Measurements from ENCODE around the gene LAMC2.

Gene LAMC2

GRCh38 chr1:183166454-183166853, 19.6 kb upstream of the LAMC2 start:
- H3K27me3 ChIP-seq (ENCODE audit: insufficient read depth, low read length) = no peaks in the 10 kb centered on the region
- H2AFZ ChIP-seq (ENCODE audit: low read length, unreplicated experiment) = no peak overlapping the region
- H3K27ac ChIP-seq (ENCODE audit: low read depth, low read length) = no peak overlapping the region
- H3K4me3 ChIP-seq (ENCODE audit: low read depth, low read length) = no peak overlapping the region
- H3K4me1 ChIP-seq (ENCODE audit: control insufficient read depth, insufficient read depth, low read length, unreplicated experiment) = peaks cover 42% of the 10 kb centered on the region
- no peaks in the 10 kb centered on the region for H3K36me3 ChIP-seq (ENCODE audit: insufficient read depth, low read length)
- no peaks in the 10 kb centered on the region for H3K79me2 ChIP-seq (ENCODE audit: control insufficient read depth, insufficient read depth, low read length, unreplicated experiment)

GRCh38 chr1:183167676-183168075, 18.4 kb upstream of the LAMC2 start:
- Histone ChIP-seq H2AFZ (ENCODE audit: low read length, unreplicated experiment) (no peak overlapping the region), H3K4me3 (ENCODE audit: low read depth, low read length) (no peak overlapping the region), H3K27ac (ENCODE audit: low read depth, low read length) (no peak overlapping the region), H3K79me2 (ENCODE audit: control insufficient read depth, insufficient read depth, low read length, unreplicated experiment) (no peaks in the 10 kb centered on the region), H3K4me1 (ENCODE audit: control insufficient read depth, insufficient read depth, low read length, unreplicated experiment) (peaks cover 30% of the 10 kb centered on the region), H3K27me3 (ENCODE audit: insufficient read depth, low read length) (no peaks in the 10 kb centered on the region), H3K36me3 (ENCODE audit: insufficient read depth, low read length) (no peaks in the 10 kb centered on the region)

- Histone ChIP-seq H3K27me3 (ENCODE audit: insufficient read depth, low read length) (no peaks in the 10 kb centered on the region), H3K4me3 (ENCODE audit: low read depth, low read length) (no peak overlapping the region), H3K27ac (ENCODE audit: low read depth, low read length) (no peak overlapping the region), H2AFZ (ENCODE audit: low read length, unreplicated experiment) (no peak overlapping the region), H3K36me3 (ENCODE audit: insufficient read depth, low read length) (no peaks in the 10 kb centered on the region), H3K4me1 (ENCODE audit: control insufficient read depth, insufficient read depth, low read length, unreplicated experiment) (peaks cover 24% of the 10 kb centered on the region), H3K79me2 (ENCODE audit: control insufficient read depth, insufficient read depth, low read length, unreplicated experiment) (no peaks in the 10 kb centered on the region)
Observed at GRCh38 chr1:183168308-183168707, 17.8 kb upstream of the LAMC2 start.

- Histone ChIP-seq H3K4me3 (ENCODE audit: low read depth, low read length) (no peak overlapping the region), H3K27ac (ENCODE audit: low read depth, low read length) (no peak overlapping the region), H3K27me3 (ENCODE audit: insufficient read depth, low read length) (no peaks in the 10 kb centered on the region), H3K36me3 (ENCODE audit: insufficient read depth, low read length) (no peaks in the 10 kb centered on the region), H2AFZ (ENCODE audit: low read length, unreplicated experiment) (peak overlapping the region; percentile 25), H3K4me1 (ENCODE audit: control insufficient read depth, insufficient read depth, low read length, unreplicated experiment) (peaks cover 6% of the 10 kb centered on the region), H3K79me2 (ENCODE audit: control insufficient read depth, insufficient read depth, low read length, unreplicated experiment) (no peaks in the 10 kb centered on the region)
Observed at GRCh38 chr1:183173828-183174227, 12.2 kb upstream of the LAMC2 start.

GRCh38 chr1:183175631-183176030, 10.4 kb upstream of the LAMC2 start:
- no peaks in the 10 kb centered on the region for H3K27me3 ChIP-seq (ENCODE audit: insufficient read depth, low read length)
- H3K4me1 ChIP-seq (ENCODE audit: control insufficient read depth, insufficient read depth, low read length, unreplicated experiment) = peaks cover 20% of the 10 kb centered on the region
- no peak overlapping the region for H3K4me3 ChIP-seq (ENCODE audit: low read depth, low read length)
- H2AFZ ChIP-seq (ENCODE audit: low read length, unreplicated experiment) = no peak overlapping the region
- H3K79me2 ChIP-seq (ENCODE audit: control insufficient read depth, insufficient read depth, low read length, unreplicated experiment) = no peaks in the 10 kb centered on the region
- no peaks in the 10 kb centered on the region for H3K36me3 ChIP-seq (ENCODE audit: insufficient read depth, low read length)
- no peak overlapping the region for H3K27ac ChIP-seq (ENCODE audit: low read depth, low read length)

- Histone ChIP-seq H3K36me3 (ENCODE audit: insufficient read depth, low read length) (no peaks in the 10 kb centered on the region), H3K4me1 (ENCODE audit: control insufficient read depth, insufficient read depth, low read length, unreplicated experiment) (peaks cover 26% of the 10 kb centered on the region), H3K27me3 (ENCODE audit: insufficient read depth, low read length) (no peaks in the 10 kb centered on the region), H2AFZ (ENCODE audit: low read length, unreplicated experiment) (no peak overlapping the region), H3K4me3 (ENCODE audit: low read depth, low read length) (no peak overlapping the region), H3K27ac (ENCODE audit: low read depth, low read length) (no peak overlapping the region), H3K79me2 (ENCODE audit: control insufficient read depth, insufficient read depth, low read length, unreplicated experiment) (no peaks in the 10 kb centered on the region)
Observed at GRCh38 chr1:183178545-183178944, 7.5 kb upstream of the LAMC2 start.

- H2AFZ ChIP-seq (ENCODE audit: low read length, unreplicated experiment) = peak overlapping the region; percentile 53
- H3K36me3 ChIP-seq (ENCODE audit: insufficient read depth, low read length) = no peaks in the 10 kb centered on the region
- H3K4me1 ChIP-seq (ENCODE audit: control insufficient read depth, insufficient read depth, low read length, unreplicated experiment) = peaks cover 26% of the 10 kb centered on the region
- no peak overlapping the region for H3K4me3 ChIP-seq (ENCODE audit: low read depth, low read length)
- no peaks in the 10 kb centered on the region for H3K79me2 ChIP-seq (ENCODE audit: control insufficient read depth, insufficient read depth, low read length, unreplicated experiment)
- peak overlapping the region; percentile 98 for H3K27ac ChIP-seq (ENCODE audit: low read depth, low read length)
- no peaks in the 10 kb centered on the region for H3K27me3 ChIP-seq (ENCODE audit: insufficient read depth, low read length)
Observed at GRCh38 chr1:183179033-183179432, 7.0 kb upstream of the LAMC2 start.

GRCh38 chr1:183180218-183180617, 5.8 kb upstream of the LAMC2 start:
- Histone ChIP-seq H3K4me1 (ENCODE audit: control insufficient read depth, insufficient read depth, low read length, unreplicated experiment) (peaks cover 26% of the 10 kb centered on the region), H3K27ac (ENCODE audit: low read depth, low read length) (peak overlapping the region; percentile 98), H2AFZ (ENCODE audit: low read length, unreplicated experiment) (no peak overlapping the region), H3K4me3 (ENCODE audit: low read depth, low read length) (peak overlapping the region; percentile 27), H3K79me2 (ENCODE audit: control insufficient read depth, insufficient read depth, low read length, unreplicated experiment) (no peaks in the 10 kb centered on the region), H3K27me3 (ENCODE audit: insufficient read depth, low read length) (no peaks in the 10 kb centered on the region), H3K36me3 (ENCODE audit: insufficient read depth, low read length) (no peaks in the 10 kb centered on the region)

GRCh38 chr1:183180634-183181056, 5.4 kb upstream of the LAMC2 start:
- Histone ChIP-seq H3K27me3 (ENCODE audit: insufficient read depth, low read length) (no peaks in the 10 kb centered on the region), H3K27ac (ENCODE audit: low read depth, low read length) (peak overlapping the region; percentile 98), H3K4me1 (ENCODE audit: control insufficient read depth, insufficient read depth, low read length, unreplicated experiment) (peaks cover 26% of the 10 kb centered on the region), H3K79me2 (ENCODE audit: control insufficient read depth, insufficient read depth, low read length, unreplicated experiment) (no peaks in the 10 kb centered on the region), H3K4me3 (ENCODE audit: low read depth, low read length) (peak overlapping the region; percentile 27), H2AFZ (ENCODE audit: low read length, unreplicated experiment) (no peak overlapping the region), H3K36me3 (ENCODE audit: insufficient read depth, low read length) (no peaks in the 10 kb centered on the region)

GRCh38 chr1:183186841-183187240, 777 bp downstream of the LAMC2 start:
- no peak overlapping the region for H3K4me3 ChIP-seq (ENCODE audit: low read depth, low read length)

GRCh38 chr1:183188240-183188639, 2.2 kb downstream of the LAMC2 start:
- Histone ChIP-seq H3K4me1 (ENCODE audit: control insufficient read depth, insufficient read depth, low read length, unreplicated experiment) (peaks cover 14% of the 10 kb centered on the region), H3K79me2 (ENCODE audit: control insufficient read depth, insufficient read depth, low read length, unreplicated experiment) (no peaks in the 10 kb centered on the region), H2AFZ (ENCODE audit: low read length, unreplicated experiment) (no peak overlapping the region), H3K27ac (ENCODE audit: low read depth, low read length) (no peak overlapping the region), H3K4me3 (ENCODE audit: low read depth, low read length) (no peak overlapping the region), H3K27me3 (ENCODE audit: insufficient read depth, low read length) (no peaks in the 10 kb centered on the region), H3K36me3 (ENCODE audit: insufficient read depth, low read length) (no peaks in the 10 kb centered on the region)

More at GRCh38 chr1:183186841-183187240, 777 bp downstream of the LAMC2 start:
- H3K27me3 ChIP-seq (ENCODE audit: insufficient read depth, low read length) = no peaks in the 10 kb centered on the region
- H3K4me1 ChIP-seq (ENCODE audit: control insufficient read depth, insufficient read depth, low read length, unreplicated experiment) = peaks cover 8% of the 10 kb centered on the region
- H3K27ac ChIP-seq (ENCODE audit: low read depth, low read length) = no peak overlapping the region
- no peaks in the 10 kb centered on the region for H3K79me2 ChIP-seq (ENCODE audit: control insufficient read depth, insufficient read depth, low read length, unreplicated experiment)
- H2AFZ ChIP-seq (ENCODE audit: low read length, unreplicated experiment) = no peak overlapping the region
- H3K36me3 ChIP-seq (ENCODE audit: insufficient read depth, low read length) = no peaks in the 10 kb centered on the region
